Stimulated activated CD8-positive, alpha-beta memory T cell treated with anti-CD3 and anti-CD28 coated beads, Interleukin-7, amount 100 ng/mL, for 1 hour (primary cell): ENCODE data around the gene CSH2.
"Not testable (repeated sequence)": the region's sequence is repeated elsewhere in the genome, so short reads cannot be mapped to it uniquely, and the experiment has no call there.

Experiments
- DNase-seq, 2 donors: peaks; one replicate each; pipeline ENCODE4 v3.0.0-alpha.2; 2020; ENCODE audit warnings: low read depth in 2 of 2

Gene CSH2

DNA sequence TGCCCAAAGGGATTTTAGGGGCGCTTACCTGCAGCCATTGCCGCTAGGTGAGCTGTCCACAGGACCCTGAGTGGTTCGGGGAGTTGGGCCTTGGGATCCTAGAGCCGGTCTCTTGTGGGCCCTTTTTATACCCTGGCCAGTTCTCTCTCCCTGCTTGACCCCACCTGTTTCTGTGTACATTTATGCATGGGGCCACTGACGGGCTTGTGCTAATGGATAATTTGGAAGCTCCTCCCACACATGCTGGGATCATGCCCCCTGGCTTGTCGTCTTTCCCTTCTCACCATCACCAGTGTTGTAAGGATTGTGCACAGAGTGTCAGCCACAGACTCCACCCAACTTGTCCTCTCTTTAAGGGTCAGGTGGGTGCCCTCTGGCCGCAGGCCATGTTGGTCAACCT lies at the start of gene CSH2:
TSS of gene CSH2 (minus strand) at position 101 of the 400 bp plus-strand sequence. CDS start at position 38, 63 bp downstream.
- DNase-seq: not testable (repeated sequence)

DNA sequence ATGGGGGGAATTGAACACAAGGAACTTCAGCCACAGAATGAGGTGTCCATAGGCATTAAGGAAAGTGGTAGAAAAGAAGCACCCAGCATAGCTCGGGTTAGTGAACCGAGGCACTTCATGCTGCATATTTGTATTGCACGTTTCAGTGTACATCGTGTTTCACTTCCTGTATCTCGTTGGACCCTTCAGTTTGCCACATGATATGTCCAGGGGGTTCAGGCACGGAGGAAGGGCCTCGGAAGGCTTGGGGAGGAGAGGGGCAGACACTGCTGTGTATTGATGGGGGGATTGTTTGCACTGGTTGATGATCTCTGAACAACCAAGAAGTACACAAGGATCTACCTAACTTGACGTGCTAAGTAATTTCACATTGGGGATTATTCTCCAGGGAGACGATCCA lies 48.9 kb upstream of the CSH2 start:
- not testable (repeated sequence) for DNase-seq

DNA sequence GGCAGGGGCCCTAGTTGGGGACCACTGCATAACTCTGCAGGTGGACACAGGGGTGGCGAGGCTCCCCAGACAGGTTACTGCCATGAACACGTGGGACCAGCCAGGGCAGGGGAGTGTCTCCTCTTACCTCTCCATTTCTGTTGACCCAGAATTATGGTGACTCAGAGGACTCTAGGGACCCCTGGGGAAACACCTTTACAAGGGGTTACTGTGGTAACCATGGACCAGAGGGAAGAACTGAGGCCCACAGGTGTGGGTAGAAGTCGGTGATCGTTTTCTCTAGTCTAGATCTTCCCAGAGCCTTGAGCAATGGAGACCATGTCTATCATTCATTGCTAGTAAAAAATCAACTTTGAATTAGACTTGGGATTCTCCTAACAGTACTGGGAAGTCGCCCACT lies 47.3 kb upstream of the CSH2 start:
- not testable (repeated sequence) for DNase-seq

DNA sequence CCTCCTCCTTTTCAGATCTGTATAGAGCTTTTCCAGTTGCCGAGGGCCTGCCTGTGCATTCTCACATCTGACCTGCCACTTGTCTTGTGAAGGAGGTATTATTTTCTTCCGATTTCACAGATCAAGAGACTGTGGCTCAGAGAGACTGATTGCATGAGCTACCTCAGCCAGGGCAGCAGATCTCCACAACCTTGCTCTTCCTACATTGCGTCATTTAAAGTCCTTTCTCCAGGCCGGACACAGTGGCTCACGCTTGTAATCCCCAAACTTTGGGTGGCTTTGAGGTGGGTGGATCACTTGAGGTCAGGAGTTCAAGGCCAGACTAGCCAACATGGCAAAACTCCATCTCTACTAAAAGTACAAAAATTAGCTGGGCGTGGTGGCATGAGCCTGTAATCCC lies 46.6 kb upstream of the CSH2 start:
- DNase-seq: not testable (repeated sequence)

DNA sequence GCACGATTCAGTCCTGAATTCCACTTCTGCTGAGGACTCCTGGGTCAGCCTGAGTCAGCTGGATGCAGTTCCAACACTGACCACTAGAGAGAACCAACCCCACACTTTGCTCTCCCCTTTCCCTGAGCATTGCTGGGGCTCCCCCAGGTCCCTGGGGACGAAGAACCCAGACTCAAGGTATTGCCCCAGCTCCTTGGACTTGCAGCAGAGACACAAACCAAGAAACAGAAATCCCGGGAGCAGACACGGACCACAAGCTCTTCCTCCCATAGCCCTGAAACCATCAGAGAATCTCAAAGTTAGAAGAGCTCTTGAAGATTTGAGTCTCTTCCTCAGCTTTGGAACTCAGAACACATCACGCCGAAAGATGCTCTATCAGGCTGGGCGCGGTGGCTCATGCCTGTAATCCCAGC lies 45.8 kb upstream of the CSH2 start:
- DNase-seq: peak; percentile 42 to 55

DNA sequence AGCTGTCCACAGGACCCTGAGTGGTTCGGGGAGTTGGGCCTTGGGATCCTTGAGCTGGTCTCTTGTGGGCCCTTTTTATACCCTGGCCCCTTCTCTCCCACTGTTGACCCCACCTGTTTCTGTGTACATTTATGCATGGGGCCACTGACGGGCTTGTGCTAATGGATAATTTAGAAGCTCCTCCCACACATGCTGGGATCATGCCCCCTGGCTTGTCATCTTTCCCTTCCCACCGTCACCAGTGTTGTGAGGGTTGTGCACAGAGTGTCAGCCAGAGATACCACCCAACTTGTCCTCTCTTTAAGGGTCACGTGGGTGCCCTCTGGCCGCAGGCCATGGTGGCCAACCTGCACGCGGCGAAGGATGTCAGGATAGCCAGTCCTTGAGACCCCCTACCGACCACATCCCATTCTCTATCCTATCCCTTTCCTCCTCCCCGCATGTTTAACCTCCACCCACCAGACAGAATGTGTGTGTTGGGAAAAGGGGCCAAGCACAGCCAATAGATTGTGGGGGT lies 45.4 kb upstream of the CSH2 start, which contains the start of gene GH1:
TSS of gene GH1 (minus strand) at position 51 of the 517 bp plus-strand sequence. CDS start 63 bp downstream, outside the sequence.
- not testable (repeated sequence) for DNase-seq

DNA sequence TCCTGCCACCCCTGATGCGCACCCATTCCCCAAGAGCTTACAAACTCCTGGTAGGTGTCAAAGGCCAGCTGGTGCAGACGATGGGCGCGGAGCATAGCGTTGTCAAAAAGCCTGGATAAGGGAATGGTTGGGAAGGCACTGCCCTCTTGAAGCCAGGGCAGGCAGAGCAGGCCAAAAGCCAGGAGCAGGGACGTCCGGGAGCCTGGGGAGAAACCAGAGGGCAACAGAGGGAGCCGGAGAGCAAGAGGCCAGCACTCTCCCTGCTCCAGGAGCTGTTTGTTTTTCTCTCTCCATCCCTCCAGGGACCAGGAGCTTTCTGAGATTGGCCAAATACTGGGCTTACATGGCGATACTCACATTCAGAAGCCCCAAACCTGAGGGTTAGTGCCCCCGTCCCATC lies 44.8 kb upstream of the CSH2 start:
- DNase-seq: no peak

DNA sequence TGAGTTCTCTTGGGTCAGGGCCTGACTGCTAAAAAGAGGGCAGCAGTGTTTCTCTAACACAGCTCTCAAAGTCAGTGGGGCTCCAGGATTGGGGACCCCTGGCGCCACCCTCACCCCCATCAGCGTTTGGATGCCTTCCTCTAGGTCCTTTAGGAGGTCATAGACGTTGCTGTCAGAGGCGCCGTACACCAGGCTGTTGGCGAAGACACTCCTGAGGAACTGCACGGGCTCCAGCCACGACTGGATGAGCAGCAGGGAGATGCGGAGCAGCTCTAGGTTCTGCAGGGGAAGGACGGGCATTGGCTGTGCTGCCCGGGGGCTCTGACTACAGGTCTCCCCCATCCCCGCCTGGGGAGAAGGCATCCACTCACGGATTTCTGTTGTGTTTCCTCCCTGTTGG lies 44.2 kb upstream of the CSH2 start:
- no peak for DNase-seq

DNA sequence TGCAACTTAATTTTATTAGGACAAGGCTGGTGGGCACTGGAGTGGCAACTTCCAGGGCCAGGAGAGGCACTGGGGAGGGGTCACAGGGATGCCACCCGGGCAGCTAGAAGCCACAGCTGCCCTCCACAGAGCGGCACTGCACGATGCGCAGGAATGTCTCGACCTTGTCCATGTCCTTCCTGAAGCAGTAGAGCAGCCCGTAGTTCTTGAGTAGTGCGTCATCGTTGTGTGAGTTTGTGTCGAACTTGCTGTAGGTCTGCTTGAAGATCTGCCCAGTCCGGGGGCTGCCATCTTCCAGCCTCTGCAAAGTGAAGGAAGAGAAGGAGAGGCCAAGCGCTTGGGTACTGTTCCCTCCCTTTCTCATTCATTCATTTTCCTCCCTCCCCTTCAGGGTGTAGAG lies 43.7 kb upstream of the CSH2 start:
- not testable (repeated sequence) for DNase-seq

DNA sequence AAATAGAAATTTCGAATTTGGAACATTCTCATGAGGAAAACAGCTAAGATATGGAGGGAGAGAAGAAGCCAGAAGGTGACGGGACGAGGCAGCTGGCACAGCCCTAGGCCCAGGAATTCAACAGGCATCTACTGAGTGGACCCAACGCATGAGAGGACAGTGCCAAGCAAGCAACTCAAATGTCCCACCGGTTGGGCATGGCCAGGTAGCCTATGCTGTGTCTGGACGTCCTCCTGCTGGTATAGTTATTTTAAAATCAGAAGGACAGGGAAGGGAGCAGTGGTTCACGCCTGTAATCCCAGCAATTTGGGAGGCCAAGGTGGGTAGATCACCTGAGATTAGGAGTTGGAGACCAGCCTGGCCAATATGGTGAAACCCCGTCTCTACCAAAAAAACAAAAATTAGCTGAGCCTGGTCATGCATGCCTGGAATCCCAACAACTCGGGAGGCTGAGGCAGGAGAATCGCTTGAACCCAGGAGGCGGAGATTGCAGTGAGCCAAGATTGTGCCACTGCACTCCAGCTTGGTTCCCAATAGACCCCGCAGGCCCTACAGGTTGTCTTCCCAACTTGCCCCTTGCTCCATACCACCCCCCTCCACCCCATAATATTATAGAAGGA lies 43.2 kb upstream of the CSH2 start:
- DNase-seq: no peak

DNA sequence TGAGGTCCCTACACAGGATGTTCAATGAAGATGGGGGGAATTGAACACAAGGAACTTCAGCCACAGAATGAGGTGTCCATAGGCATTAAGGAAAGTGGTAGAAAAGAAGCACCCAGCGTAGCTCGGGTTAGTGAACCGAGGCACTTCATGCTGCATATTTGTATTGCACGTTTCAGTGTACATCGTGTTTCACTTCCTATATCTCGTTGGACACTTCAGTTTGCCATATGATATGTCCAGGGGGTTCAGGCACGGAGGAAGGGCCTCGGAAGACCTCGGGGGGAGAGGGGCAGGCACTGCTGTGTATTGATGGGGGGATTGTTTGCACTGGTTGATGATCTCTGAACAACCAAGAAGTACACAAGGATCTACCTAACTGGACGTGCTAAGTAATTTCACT lies 42.3 kb upstream of the CSH2 start:
- not testable (repeated sequence) for DNase-seq

DNA sequence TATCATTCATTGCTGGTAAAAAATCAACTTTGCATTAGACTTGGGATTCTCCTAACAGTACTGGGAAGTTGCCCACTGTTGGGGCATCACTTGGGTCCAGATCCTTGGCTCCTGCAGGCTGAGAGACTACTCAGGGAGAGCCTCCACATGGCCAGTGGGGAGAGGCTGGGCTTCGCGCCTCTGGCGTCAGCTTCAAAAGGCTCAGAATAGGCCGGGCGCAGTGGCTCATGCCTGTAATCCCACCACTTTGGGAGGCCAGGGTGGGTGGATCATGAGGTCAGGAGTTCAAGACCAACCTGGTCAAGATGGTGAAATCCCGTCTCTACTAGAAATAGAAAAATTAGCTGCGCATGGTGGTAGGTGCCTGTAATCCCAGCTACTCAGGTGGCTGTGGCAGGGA lies 41.0 kb upstream of the CSH2 start:
- DNase-seq: no peak

DNA sequence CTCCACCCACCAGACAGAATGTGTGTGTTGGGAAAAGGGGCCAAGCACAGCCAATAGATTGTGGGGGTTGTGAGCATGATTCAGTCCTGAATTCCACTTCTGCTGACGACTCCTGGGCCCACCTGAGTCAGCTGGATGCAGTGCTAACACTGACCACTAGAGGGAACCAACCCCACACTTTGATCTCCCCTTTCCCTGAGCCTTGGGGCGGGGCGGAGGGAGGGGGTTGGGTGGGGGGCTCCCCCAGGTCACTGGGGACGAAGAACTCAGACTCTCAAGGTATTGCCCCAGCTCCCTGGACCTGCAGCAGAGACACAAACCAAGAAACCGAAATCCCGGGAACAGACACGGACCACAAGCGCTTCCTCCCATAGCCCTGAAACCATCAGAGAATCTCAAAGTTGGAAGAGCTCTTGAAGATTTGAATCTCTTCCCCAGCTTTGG lies 38.2 kb upstream of the CSH2 start:
- peak; percentile 34 to 50 for DNase-seq

DNA sequence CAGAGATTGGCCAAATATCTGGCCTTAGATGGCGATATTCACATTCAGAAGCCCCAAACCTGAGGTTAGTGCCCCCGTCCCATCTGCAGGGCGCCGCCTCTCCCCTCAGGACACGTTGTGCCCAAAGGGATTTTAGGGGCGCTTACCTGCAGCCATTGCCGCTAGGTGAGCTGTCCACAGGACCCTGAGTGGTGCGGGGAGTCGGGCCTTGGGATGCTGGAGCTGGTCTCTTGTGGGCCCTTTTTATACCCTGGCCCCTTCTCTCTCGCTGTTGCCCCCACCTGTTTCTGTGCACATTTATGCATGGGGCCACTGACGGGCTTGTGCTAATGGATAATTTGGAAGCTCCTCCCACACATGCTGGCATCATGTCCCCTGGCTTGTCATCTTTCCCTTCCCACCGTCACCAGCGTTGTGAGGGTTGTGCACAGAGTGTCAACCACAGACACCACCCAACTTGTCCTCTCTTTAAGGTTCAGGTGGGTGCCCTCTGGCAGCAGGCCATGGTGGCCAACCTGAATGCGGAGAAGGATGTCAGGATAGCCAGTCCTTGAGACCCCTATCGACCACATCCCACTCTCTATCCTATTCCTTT lies 37.7 kb upstream of the CSH2 start, which contains the start of gene CSHL1:
TSS of gene CSHL1 (minus strand) at position 218 of the 595 bp plus-strand sequence. CDS start at position 156, 62 bp downstream.
- DNase-seq: no peak

DNA sequence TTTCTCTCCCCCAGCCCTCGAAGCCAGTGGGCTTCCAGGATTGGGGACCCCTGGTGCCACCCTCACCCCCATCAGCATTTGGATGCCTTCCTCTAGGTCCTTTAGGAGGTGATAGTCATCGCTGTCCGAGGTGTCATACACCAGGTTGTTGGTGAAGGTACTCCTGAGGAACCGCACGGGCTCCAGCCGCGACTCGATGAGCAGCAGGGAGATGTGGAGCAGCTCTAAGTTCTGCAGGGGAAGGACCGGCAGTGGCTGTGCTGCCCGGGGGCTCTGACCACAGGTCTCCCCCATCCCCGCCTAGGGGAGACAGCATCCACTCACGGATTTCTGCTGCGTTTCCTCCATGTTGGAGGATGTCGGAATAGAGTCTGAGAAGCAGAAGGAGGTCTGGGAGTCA lies 36.6 kb upstream of the CSH2 start:
- no peak for DNase-seq

DNA sequence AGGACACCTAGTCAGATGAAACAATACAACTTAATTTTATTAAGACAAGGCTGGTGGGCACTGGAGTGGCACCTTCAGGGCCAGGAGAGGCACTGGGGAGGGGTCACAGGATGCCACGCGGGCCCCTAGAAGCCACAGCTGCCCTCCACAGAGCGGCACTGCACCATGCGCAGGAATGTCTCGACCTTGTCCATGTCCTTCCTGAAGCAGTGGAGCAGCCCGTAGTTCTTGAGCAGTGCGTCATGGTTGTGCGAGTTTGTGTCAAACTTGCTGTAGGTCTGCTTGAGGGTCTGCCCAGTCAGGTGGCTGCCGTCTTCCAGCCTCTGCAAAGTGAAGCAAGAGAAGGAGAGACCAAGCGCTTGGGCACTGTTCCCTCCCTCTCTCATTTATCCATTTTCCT lies 36.1 kb upstream of the CSH2 start:
- not testable (repeated sequence) for DNase-seq

DNA sequence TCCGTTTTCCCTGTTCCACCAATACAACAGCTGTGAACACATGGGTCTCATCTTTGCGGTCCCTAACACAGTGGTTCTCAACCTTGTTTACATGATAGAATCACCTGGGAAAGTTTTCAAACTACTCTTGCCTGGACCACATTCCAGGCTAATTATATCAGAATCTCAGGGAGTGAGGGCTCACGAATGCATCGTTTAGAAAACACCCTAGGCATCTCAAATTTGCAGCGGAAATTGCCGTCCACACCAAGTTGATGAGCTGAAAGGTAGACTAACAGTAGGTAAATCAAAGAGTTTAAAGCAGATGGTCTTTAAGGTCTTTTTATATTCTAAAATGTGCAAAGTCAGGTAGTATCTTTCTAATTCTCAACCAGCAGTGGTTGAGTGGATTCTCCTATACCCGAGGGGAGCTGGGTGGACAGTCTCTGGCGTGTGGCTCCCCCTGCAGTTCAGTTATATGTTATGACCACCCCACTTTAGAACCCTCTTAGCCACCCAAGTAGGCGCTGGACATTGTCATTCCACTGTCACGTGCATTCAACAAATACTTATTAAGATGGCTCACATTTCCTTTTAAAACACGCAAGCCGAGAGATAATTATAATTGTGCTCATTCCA lies 33.8 kb upstream of the CSH2 start:
- not testable (repeated sequence) for DNase-seq

DNA sequence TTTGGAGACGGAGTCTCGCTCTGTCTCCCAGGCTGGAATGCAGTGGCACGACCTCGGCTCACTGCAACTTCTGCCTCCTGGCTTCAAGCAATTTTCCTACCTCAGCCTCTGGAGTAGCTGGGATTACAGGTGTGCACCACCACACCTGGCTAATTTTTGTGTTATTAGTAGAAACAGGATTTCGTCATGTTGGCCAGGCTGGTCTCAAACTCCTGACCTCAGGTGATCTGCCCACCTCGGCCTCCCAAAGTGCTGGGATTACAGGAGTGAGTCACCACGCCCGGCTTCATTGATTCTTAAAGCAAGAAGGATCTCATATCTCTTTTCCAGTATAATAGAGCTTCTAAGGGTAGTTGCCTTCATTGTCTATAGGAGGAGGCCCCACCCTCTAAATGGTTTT lies 31.3 kb upstream of the CSH2 start:
- DNase-seq: not testable (repeated sequence)

DNA sequence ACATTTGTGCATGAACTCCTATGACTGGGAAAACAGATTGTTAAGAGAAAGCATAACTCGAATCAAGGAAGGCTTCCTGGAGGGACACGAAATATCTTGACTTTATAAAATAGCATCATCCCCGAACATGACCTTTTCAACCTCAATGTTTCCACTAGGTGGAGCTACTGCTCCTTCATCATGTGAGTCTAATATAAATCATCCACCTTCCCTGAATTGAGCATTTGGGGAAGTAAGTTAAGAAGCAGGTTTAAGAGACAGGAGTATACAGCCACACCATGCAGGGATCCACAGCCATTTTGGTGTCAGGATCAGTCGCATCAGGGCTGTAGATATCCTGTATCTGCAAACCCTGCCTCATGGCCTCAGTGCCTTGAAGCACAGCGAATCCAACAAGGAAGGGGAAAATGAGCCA lies 30.3 kb upstream of the CSH2 start:
- DNase-seq: not testable (repeated sequence)

DNA sequence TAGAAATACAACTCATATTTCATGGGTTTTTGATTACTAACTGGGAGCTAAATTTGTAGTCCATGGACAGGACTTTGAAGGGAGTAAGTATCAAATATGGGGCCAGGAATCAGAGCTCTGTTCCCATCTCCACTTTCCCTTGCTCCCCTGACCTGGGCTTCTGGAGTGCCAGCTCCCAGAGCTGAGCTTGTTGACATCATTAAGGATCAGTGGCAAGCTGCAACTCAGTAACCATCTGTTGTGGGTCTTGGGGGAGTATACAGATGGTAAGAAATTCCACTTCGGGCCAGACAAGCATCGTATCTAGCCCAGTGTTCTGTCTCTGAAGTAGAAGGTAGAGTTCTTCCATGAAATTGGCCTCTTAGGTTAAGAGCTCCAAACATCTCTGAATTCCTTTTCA lies 28.5 kb upstream of the CSH2 start:
- not testable (repeated sequence) for DNase-seq

DNA sequence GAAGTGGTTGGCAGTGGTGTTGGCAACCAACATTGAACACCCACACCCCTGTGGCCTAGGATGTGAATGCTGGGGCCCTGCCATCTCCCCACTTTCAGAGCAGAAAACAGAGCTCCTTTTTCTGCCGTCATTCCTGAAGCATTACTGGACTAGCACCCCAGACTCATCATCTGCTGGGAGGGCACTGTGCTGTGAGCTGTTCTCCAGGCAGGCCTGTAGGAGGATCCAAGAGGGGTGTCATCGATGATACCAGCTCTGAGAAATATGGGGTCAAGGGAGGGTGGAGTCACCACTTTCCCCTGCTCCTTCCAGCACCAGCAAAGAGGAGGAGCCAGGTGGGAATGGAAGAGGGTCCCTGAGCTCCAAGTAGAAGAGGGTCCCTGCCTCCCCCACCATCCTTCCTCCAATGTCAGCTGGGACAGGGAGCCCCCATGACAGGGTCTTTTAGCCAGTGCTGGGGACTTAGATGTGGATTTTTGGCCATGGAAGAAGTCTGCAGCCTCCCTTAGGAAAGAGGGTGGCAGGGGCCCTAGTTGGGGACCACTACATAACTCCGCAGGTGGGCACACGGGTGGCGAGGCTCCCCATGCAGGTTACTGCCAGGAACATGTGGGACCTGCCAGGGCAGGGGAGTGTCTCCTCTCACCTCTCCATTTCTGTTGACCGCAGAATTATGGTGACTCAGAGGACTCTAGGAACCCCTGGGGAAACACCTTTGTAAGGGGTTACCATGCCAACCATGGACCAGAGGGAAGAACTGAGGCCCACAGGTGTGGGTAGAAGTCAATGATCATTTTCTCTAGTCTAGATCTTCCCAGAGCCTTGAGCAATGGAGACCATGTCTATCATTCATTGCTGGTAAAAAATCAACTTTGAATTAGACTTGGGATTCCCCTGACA lies 25.7 kb upstream of the CSH2 start:
- DNase-seq: not testable (repeated sequence)
